Measurements from ENCODE around the gene OGDHL.

DNA sequence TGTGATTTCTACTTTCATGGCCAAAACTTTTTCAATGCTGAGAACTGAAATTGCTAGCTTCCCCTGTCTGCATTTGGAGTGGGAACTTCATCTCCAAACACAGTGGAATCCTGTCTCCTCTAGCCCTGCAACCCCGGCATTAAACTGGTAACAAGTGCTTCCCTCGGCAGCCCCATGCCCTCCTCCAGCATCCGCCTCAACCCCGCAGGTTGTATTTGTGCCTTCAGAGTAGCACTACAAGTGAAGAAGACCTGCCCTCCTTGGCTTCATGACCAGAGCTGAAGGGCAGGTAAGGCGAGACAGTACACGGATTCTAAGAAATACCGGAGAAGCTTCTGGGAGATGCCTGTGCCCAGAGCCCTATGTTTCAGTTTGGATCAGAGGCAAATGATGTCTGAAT lies 65.8 kb downstream of the OGDHL start:
- TF ChIP-seq EZH2phosphoT487 (IDR thresholded peaks at IDR 0.05; ENCODE audit: insufficient read depth, low read depth) = no peak
- no peak for TF ChIP-seq EZH2 (IDR thresholded peaks at IDR 0.05; ENCODE audit: insufficient read depth, poor library complexity, severe bottlenecking)
